ENCODE measurements around the gene PDXK. TPM values are rescaled to one million over a fixed set of nuclear protein-coding genes. Genes with fewer than 3 reads are reported as not detected.

PDXK gene
- total RNA-seq, 2 donors from 2014 or later, result 33.7 to 68.9 TPM

- Histone ChIP-seq H3K36me3 (replicated peaks in 1 of 2; ENCODE audit: insufficient read depth in 1 of 2, low read depth in 2 of 2) (peaks cover 0 to 16% of the 10 kb centered on the region in 2 donors), H3K27me3 (no peaks in the 10 kb centered on the region), H3K27ac (peak overlapping the region in 1 of 4 donors; percentile 41), H3K9me3 (no peaks in the 10 kb centered on the region), H3K4me1 (peaks cover 29% of the 10 kb centered on the region), H3K4me3 (no peak overlapping the region)
- ATAC-seq (peak; percentile 57), DNase-seq (peak; percentile 62 to 78 (median 69))
- WGBS, 2 donors, result 70 to 82% methylated on average over 9 to 24 of the region's 26 CpGs
- TF ChIP-seq POLR2A (IDR thresholded peaks at IDR 0.05), result no peak
- TF ChIP-seq CTCF (IDR thresholded peaks at IDR 0.05), result no peak
- intact Hi-C loops (cut with DNase I), result no loop called here
These were observed 36.2 kb downstream of the PDXK start for GRCh38 chr21:43754948-43755781.

- Histone ChIP-seq H3K9me3 (no peaks in the 10 kb centered on the region), H3K4me1 (peaks cover 29% of the 10 kb centered on the region), H3K27me3 (no peaks in the 10 kb centered on the region), H3K27ac (no peak overlapping the region), H3K4me3 (no peak overlapping the region), H3K36me3 (replicated peaks in 1 of 2; ENCODE audit: insufficient read depth in 1 of 2, low read depth in 2 of 2) (peaks cover 0 to 15% of the 10 kb centered on the region in 2 donors)
- ATAC-seq (no peak), DNase-seq (no peak)
- WGBS, 2 donors, result 94 to 97% methylated on average over 32 to 36 of the region's 37 CpGs
- intact Hi-C loops (cut with DNase I), result no loop called here
- no peak for TF ChIP-seq POLR2A (IDR thresholded peaks at IDR 0.05)
- TF ChIP-seq CTCF (IDR thresholded peaks at IDR 0.05), result no peak
These were observed 37.1 kb downstream of the PDXK start for GRCh38 chr21:43755820-43756594.

GRCh38 chr21:43757601-43758000, 38.7 kb downstream of the PDXK start:
- intact Hi-C loops (cut with DNase I), result no loop called here
- H3K27me3 ChIP-seq, result no peaks in the 10 kb centered on the region
- DNase-seq (peak in 2 of 4 donors; percentile 26 to 38), ATAC-seq (no peak)
- no peak overlapping the region for H3K4me3 ChIP-seq
- 55 to 81% methylated on average over 3 to 16 of the region's 16 CpGs for WGBS, 2 donors
- TF ChIP-seq CTCF (IDR thresholded peaks at IDR 0.05) (no peak), POLR2A (IDR thresholded peaks at IDR 0.05) (no peak)
- peaks cover 33% of the 10 kb centered on the region for H3K4me1 ChIP-seq
- H3K36me3 ChIP-seq (replicated peaks in 1 of 2; ENCODE audit: insufficient read depth in 1 of 2, low read depth in 2 of 2), result peaks cover 0 to 12% of the 10 kb centered on the region in 2 donors
- H3K27ac ChIP-seq, result peak overlapping the region in 3 of 4 donors; percentile 49 to 78 (median 75)
- no peaks in the 10 kb centered on the region for H3K9me3 ChIP-seq

- peak; percentile 52 for ATAC-seq
- Histone ChIP-seq H3K4me3 (no peak overlapping the region), H3K27me3 (no peaks in the 10 kb centered on the region), H3K4me1 (peaks cover 37% of the 10 kb centered on the region), H3K27ac (peak overlapping the region; percentile 26 to 78 (median 62)), H3K9me3 (no peaks in the 10 kb centered on the region), H3K36me3 (replicated peaks in 1 of 2; ENCODE audit: insufficient read depth in 1 of 2, low read depth in 2 of 2) (peaks cover 0 to 7% of the 10 kb centered on the region in 2 donors)
- DNase-seq, result peak in 2 of 4 donors; percentile 40 to 42
- TF ChIP-seq POLR2A (IDR thresholded peaks at IDR 0.05) (peak in 1 of 3 donors; percentile 25), CTCF (IDR thresholded peaks at IDR 0.05) (no peak)
- WGBS, 2 donors, result 36 to 56% methylated on average over 17 to 18 of the region's 18 CpGs
- intact Hi-C loops (cut with DNase I), result no loop called here
These were observed 39.2 kb downstream of the PDXK start for GRCh38 chr21:43758111-43758641.

All from body of pancreas (tissue), 4 donors.